VCaP (cell line): ENCODE data around the gene SLC35D2.

ENCODE experiments used
- H3K27ac ChIP-seq: fragments of 450-650 bp; 2 replicates; pipeline ENCODE4 v1.5.1; 2017
- TF ChIP-seq, protein P1 (sequence below): fragments of 450-650 bp; conservative IDR thresholded peaks from 2 replicates; pipeline ENCODE4 v1.5.1; 2017; ENCODE audit warnings: mild to moderate bottlenecking, moderate library complexity

The SLC35D2 gene

GRCh38 chr9:96327694-96328352, 55.7 kb downstream of the SLC35D2 start:
- TF ChIP-seq, protein P1, sequence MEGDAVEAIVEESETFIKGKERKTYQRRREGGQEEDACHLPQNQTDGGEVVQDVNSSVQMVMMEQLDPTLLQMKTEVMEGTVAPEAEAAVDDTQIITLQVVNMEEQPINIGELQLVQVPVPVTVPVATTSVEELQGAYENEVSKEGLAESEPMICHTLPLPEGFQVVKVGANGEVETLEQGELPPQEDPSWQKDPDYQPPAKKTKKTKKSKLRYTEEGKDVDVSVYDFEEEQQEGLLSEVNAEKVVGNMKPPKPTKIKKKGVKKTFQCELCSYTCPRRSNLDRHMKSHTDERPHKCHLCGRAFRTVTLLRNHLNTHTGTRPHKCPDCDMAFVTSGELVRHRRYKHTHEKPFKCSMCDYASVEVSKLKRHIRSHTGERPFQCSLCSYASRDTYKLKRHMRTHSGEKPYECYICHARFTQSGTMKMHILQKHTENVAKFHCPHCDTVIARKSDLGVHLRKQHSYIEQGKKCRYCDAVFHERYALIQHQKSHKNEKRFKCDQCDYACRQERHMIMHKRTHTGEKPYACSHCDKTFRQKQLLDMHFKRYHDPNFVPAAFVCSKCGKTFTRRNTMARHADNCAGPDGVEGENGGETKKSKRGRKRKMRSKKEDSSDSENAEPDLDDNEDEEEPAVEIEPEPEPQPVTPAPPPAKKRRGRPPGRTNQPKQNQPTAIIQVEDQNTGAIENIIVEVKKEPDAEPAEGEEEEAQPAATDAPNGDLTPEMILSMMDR: peak; percentile 90
- H3K27ac ChIP-seq: no peak overlapping the region

GRCh38 chr9:96323169-96323568, 60.3 kb downstream of the SLC35D2 start:
- TF ChIP-seq, protein P1: no peak
- peak overlapping the region; percentile 28 for H3K27ac ChIP-seq

DNA sequence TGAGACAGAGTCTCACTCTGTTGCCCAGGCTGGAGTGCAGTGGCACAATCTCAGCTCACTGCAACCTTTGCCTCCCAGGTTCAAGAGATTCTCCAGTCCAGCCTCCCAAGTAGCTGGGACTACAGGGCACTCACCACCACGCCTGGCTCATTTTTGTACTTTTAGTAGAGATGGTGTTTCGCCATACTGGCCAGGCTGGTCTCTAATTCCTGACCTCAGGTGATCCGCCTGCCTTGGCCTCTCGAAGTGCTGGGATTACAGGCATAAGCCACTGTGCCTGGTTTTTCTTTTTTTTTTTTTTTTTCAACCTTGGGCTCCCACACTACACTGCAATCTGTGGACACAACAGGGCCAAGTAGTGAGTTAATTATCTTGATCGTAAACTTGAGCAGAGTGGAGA, 60.8 kb downstream of the SLC35D2 start:
- peak overlapping the region; percentile 28 for H3K27ac ChIP-seq

GRCh38 chr9:96322210-96322609, 61.3 kb downstream of the SLC35D2 start:
- H3K27ac ChIP-seq: peak overlapping the region; percentile 28; the same call in 1 of the 2 replicates

DNA sequence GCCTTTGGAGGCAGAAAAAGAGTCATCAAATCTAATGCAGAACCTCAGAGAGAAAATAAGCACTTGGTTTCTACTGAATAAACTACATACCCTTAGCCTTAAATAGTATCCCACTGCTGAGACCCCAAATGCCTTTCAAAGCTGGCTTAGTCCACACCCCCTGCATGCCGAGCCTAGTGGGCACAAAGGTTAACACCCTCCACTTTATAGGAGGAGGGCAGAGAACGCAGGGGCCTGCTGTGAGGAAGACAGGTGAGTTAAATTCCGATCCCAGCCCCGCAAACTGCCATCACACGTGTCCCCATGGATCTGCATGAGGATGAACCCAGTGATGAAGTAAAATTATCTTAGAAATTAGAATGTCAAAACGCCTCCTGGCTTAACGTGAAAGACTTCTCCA, 62.0 kb downstream of the SLC35D2 start:
- TF ChIP-seq, protein P1: no peak
- H3K27ac ChIP-seq: peak overlapping the region; percentile 32; the same call in 1 of the 2 replicates

- TF ChIP-seq, protein P1: no peak; the same call in 1 of the 2 replicates
- peak overlapping the region; percentile 32; the same call in 1 of the 2 replicates for H3K27ac ChIP-seq
Observed at GRCh38 chr9:96320749-96321280, 62.7 kb downstream of the SLC35D2 start.

GRCh38 chr9:96318921-96319565, 64.5 kb downstream of the SLC35D2 start:
- H3K27ac ChIP-seq: no peak overlapping the region
- TF ChIP-seq, protein P1: no peak

GRCh38 chr9:96317335-96317980, 66.1 kb downstream of the SLC35D2 start:
- no peak overlapping the region for H3K27ac ChIP-seq
- TF ChIP-seq, protein P1: peak; percentile 94
